ENCODE measurements around the gene TNIP1.

The TNIP1 gene

DNA sequence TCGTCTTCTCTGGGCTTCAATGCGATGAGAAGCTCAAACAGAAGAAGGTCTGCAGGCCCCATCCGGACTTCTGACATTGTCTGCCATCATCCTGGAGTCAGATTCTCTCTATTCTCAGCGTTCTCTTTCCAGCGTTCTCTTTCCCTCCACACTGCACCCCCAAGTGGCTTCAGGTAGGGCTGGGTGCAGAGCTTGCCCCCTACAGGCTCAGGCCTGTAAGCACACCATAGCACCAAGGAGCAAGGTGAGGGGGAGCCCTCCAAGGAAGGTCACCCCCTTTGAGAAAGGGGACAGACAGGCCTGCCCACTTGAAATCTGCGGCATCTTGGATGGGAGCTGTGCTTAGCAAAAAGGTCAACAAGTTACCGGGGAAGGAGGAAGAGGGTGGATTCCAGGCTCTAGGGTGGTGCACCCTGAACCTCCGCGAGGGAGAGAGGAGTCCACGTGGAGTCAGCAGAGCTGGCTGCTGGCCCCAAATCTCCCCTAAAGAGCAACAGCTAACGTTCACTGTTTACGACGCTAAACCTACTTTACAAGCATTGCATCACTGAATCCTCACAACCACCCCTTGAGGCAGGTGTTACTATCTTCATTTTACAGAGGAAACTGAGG, 32.9 kb downstream of the TNIP1 start:
- DNase-seq: peak; percentile 31
- peak; percentile 75 for ATAC-seq (ENCODE audit: insufficient read depth, low read depth)
- peaks cover 77% of the 10 kb centered on the region for H3K36me3 ChIP-seq (ENCODE audit: insufficient read depth, low read length)

DNA sequence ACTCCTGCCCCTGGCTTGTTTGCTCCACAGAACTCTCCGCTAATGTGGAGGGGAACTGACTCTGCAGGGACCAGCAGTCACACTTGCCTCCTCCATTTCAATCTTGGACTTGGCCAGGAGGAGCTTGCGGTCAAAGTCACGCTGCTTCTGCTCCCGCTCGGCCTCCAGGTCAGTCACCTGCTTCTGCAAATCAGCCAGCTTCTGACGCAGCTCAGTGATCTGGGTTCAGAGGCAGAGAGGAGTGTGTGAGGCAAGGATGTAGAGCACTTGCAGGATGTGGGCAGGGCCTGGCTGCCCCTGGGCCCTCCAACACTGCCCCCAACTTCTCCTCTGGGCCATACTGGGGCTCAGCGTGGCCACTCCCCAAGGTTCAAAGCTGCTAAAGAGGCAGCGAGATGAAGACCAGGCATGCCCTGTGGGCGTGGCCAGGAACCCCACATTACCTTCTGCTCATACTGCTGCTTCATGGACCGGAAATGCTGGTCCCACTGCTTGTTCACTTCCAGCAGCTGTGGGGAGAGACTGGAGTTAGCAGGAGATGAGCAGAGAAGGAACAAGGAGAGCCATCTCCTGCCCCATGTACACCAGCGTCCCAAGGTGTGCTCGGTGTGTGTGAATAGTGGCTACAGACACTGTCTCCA, 38.3 kb downstream of the TNIP1 start:
- TF ChIP-seq, protein P1, sequence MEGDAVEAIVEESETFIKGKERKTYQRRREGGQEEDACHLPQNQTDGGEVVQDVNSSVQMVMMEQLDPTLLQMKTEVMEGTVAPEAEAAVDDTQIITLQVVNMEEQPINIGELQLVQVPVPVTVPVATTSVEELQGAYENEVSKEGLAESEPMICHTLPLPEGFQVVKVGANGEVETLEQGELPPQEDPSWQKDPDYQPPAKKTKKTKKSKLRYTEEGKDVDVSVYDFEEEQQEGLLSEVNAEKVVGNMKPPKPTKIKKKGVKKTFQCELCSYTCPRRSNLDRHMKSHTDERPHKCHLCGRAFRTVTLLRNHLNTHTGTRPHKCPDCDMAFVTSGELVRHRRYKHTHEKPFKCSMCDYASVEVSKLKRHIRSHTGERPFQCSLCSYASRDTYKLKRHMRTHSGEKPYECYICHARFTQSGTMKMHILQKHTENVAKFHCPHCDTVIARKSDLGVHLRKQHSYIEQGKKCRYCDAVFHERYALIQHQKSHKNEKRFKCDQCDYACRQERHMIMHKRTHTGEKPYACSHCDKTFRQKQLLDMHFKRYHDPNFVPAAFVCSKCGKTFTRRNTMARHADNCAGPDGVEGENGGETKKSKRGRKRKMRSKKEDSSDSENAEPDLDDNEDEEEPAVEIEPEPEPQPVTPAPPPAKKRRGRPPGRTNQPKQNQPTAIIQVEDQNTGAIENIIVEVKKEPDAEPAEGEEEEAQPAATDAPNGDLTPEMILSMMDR (IDR thresholded peaks at IDR 0.05; ENCODE audit: borderline replicate concordance, extremely low read depth, low read length, poor library complexity, severe bottlenecking): no peak
- TF ChIP-seq EZH2 (IDR thresholded peaks at IDR 0.05; ENCODE audit: borderline replicate concordance, low read depth, low read length, severe bottlenecking): no peak
- Histone ChIP-seq H3K4me2 (ENCODE audit: insufficient read depth, low read length) (no peak overlapping the region), H3K4me3 (ENCODE audit: low read depth in 1 of 2, low read length in 2 of 2) (no peak overlapping the region), H4K20me1 (ENCODE audit: insufficient read depth, low read length) (no peaks in the 10 kb centered on the region), H3K27me3 (ENCODE audit: insufficient read depth, low read length, poor library complexity) (no peaks in the 10 kb centered on the region), H3K9me3 (ENCODE audit: insufficient read depth, low read length, severe bottlenecking) (no peaks in the 10 kb centered on the region), H3K9ac (ENCODE audit: low read depth, low read length) (no peak overlapping the region), H2AFZ (ENCODE audit: low read depth, low read length) (no peak overlapping the region), H3K27ac (ENCODE audit: low read length) (no peak overlapping the region), H3K79me2 (ENCODE audit: insufficient read depth, low read length) (no peaks in the 10 kb centered on the region), H3K36me3 (ENCODE audit: insufficient read depth, low read length) (peaks cover 80% of the 10 kb centered on the region), H3K4me1 (ENCODE audit: insufficient read depth, low read length) (no peaks in the 10 kb centered on the region)
- DNase-seq: no peak
- ATAC-seq (ENCODE audit: insufficient read depth, low read depth): no peak

More for the DNA sequence above, 32.9 kb downstream of the TNIP1 start:
- no peak overlapping the region for H3K27ac ChIP-seq (ENCODE audit: low read length)
- H3K9me3 ChIP-seq (ENCODE audit: insufficient read depth, low read length, severe bottlenecking): no peaks in the 10 kb centered on the region
- H3K79me2 ChIP-seq (ENCODE audit: insufficient read depth, low read length): no peaks in the 10 kb centered on the region
- no peaks in the 10 kb centered on the region for H4K20me1 ChIP-seq (ENCODE audit: insufficient read depth, low read length)
- no peak overlapping the region for H3K4me2 ChIP-seq (ENCODE audit: insufficient read depth, low read length)
- H2AFZ ChIP-seq (ENCODE audit: low read depth, low read length): no peak overlapping the region
- TF ChIP-seq, protein P1 (IDR thresholded peaks at IDR 0.05; ENCODE audit: borderline replicate concordance, extremely low read depth, low read length, poor library complexity, severe bottlenecking): peak; percentile 82
- no peak for TF ChIP-seq EZH2 (IDR thresholded peaks at IDR 0.05; ENCODE audit: borderline replicate concordance, low read depth, low read length, severe bottlenecking)
- no peak overlapping the region for H3K4me3 ChIP-seq (ENCODE audit: low read depth in 1 of 2, low read length in 2 of 2)
- H3K9ac ChIP-seq (ENCODE audit: low read depth, low read length): no peak overlapping the region
- H3K27me3 ChIP-seq (ENCODE audit: insufficient read depth, low read length, poor library complexity): no peaks in the 10 kb centered on the region
- H3K4me1 ChIP-seq (ENCODE audit: insufficient read depth, low read length): no peaks in the 10 kb centered on the region

DNA sequence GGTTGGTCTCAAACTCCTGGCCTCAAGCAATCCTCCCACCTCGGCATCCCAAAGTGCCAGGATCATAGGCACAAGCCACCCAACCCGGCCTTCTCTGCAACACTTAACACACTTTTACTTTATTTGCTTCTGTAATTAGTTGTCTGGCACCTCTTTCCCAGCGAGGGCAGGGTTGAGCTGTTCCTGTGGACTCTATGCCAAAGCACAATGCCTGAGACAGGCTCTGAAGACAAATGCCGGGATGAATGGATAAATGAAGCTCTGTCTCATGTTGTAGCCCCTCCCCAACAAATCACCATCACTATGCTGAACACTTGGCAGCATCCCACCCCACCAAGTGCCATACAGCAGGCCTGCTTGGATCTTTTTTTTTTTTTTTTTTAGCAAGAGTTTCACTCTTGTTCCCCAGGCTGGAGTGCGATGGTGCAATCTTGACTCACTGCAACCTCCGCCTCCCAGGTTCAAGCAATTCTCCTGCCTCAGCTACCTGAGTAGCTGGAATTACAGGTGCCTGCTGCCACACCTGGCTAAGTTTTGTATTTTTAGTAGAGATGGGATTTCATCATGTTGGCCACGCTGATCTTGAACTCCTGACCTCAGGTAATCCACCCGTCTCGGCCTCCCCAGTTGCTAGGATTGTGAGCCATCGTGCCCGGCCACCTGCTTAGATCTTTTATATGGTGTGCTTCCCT, 39.1 kb downstream of the TNIP1 start:
- Histone ChIP-seq H3K4me3 (ENCODE audit: low read depth in 1 of 2, low read length in 2 of 2) (no peak overlapping the region), H3K27me3 (ENCODE audit: insufficient read depth, low read length, poor library complexity) (no peaks in the 10 kb centered on the region), H3K9ac (ENCODE audit: low read depth, low read length) (no peak overlapping the region), H3K36me3 (ENCODE audit: insufficient read depth, low read length) (peaks cover 83% of the 10 kb centered on the region), H3K4me1 (ENCODE audit: insufficient read depth, low read length) (no peaks in the 10 kb centered on the region), H2AFZ (ENCODE audit: low read depth, low read length) (no peak overlapping the region), H4K20me1 (ENCODE audit: insufficient read depth, low read length) (no peaks in the 10 kb centered on the region), H3K27ac (ENCODE audit: low read length) (no peak overlapping the region), H3K79me2 (ENCODE audit: insufficient read depth, low read length) (no peaks in the 10 kb centered on the region), H3K9me3 (ENCODE audit: insufficient read depth, low read length, severe bottlenecking) (no peaks in the 10 kb centered on the region), H3K4me2 (ENCODE audit: insufficient read depth, low read length) (no peak overlapping the region)
- TF ChIP-seq, protein P1 (IDR thresholded peaks at IDR 0.05; ENCODE audit: borderline replicate concordance, extremely low read depth, low read length, poor library complexity, severe bottlenecking): no peak
- no peak for TF ChIP-seq EZH2 (IDR thresholded peaks at IDR 0.05; ENCODE audit: borderline replicate concordance, low read depth, low read length, severe bottlenecking)
- DNase-seq (no peak), ATAC-seq (ENCODE audit: insufficient read depth, low read depth) (no peak; the same call in 2 of the 3 replicates)

Measured in DND-41 (cell line).